Upper lobe of left lung (tissue), 6 donors: ENCODE measurements around the gene IQCN. TPM values are rescaled to one million over a fixed set of nuclear protein-coding genes. Genes with fewer than 3 reads are reported as not detected.
A peak's percentile ranks its signal among the peaks of the same experiment; 100 is the strongest.

ENCODE experiments used
- ATAC-seq, 2 donors: fragments of 200-7000 bp; cut with Tn5 transposase; one replicate each; pipeline ENCODE4 v1.9.1; 2022; ENCODE audit warnings: mild to moderate bottlenecking in 2 of 2, moderate library complexity in 2 of 2; ENCODE audit not compliant: low FRiP score in 2 of 2
- DNase-seq, 2 donors: peaks; one replicate each; pipeline ENCODE4 v3.0.0-alpha.2; 2019 to 2020
- H3K27ac ChIP-seq, 4 donors: fragments of 200-600 bp; sonication (generic); one replicate each; pipeline ENCODE4 v1.5.1; 2016 to 2019
- H3K27me3 ChIP-seq, 4 donors: fragments of 200-600 bp; sonication (generic); one replicate each; pipeline ENCODE4 v1.5.1; 2017 to 2019
- H3K36me3 ChIP-seq, 4 donors: fragments of 200-600 bp; sonication (generic); one replicate each; pipeline ENCODE4 v1.5.1; 2016 to 2019
- H3K4me1 ChIP-seq, 4 donors: fragments of 200-600 bp; sonication (generic); one replicate each; pipeline ENCODE4 v1.5.1; 2018 to 2019
- H3K4me3 ChIP-seq, 4 donors: fragments of 200-600 bp; sonication (generic); one replicate each; pipeline ENCODE4 v1.5.1; 2017 to 2019; ENCODE audit warnings: mild to moderate bottlenecking in 2 of 4, moderate library complexity in 1 of 4
- H3K9me3 ChIP-seq, 4 donors: fragments of 200-600 bp; sonication (generic); one replicate each; pipeline ENCODE4 v1.5.1; 2018 to 2019
- CTCF ChIP-seq, 6 experiments: fragments of 450-650 bp in 4 of 6; fragments of 200-600 bp in 2 of 6; sonication (generic) in 2 of 6; IDR thresholded peaks; one replicate each; pipeline ENCODE4 v1.5.1; 2016 to 2019; ENCODE audit warnings: antibody characterized with exemption in 6 of 6
- EP300 ChIP-seq, 4 donors: sonication (generic); formaldehyde crosslinking; IDR thresholded peaks; one replicate each; pipeline ENCODE4 v1.5.1; 2017; ENCODE audit warnings: antibody characterized with exemption in 4 of 4, control low read depth in 2 of 4
- POLR2A ChIP-seq, 4 donors: fragments of 450-650 bp; IDR thresholded peaks; one replicate each; pipeline ENCODE4 v1.5.1; 2016 to 2017; ENCODE audit warnings: antibody characterized with exemption in 4 of 4, mild to moderate bottlenecking in 2 of 4
- POLR2AphosphoS5 ChIP-seq, 2 donors: sonication (generic); formaldehyde crosslinking; IDR thresholded peaks; one replicate each; pipeline ENCODE4 v1.5.1; 2017; ENCODE audit warnings: antibody characterized with exemption in 2 of 2
- WGBS, 2 donors: methylation state at CpG; one replicate each; pipeline ENCODE4 v1.1.5; 2017 to 2018; 5-methylcytosine and 5-hydroxymethylcytosine counted together
- total RNA-seq, 6 donors: library from RNA; depleted of rRNA in 4 of 6; stranded (reverse); fragments of >200 nt in 4 of 6; gene quantifications; one replicate each; pipeline versions ENCODE4 v1.1.0 to v1.2.1, GENCODE V29; 2016 to 2021
- donor health status: DM: no; HTN: no; CAD: no; lungs with moderate emphysema.
- donor health status: DM: no; HTN: yes; CAD: no; lungs with severe emphysema.

The IQCN gene
- total RNA-seq, 6 donors from 2014 or later = 6.3 to 58.7 (median 11.7) TPM

- Histone ChIP-seq H3K27ac (peak overlapping the region; percentile 100), H3K36me3 (peaks cover 3 to 34% (median 16%) of the 10 kb centered on the region in 4 donors), H3K4me3 (peak overlapping the region; percentile 63 to 99 (median 90)), H3K9me3 (no peaks in the 10 kb centered on the region), H3K27me3 (no peaks in the 10 kb centered on the region), H3K4me1 (peaks cover 39 to 51% (median 46%) of the 10 kb centered on the region in 4 donors)
- DNase-seq (peak; percentile 88 to 96), ATAC-seq (peak; percentile 32 to 64)
- WGBS, 2 donors = 0% methylated on average over 31 of the region's 111 CpGs; no CpG with 5 or more reads in 1 of the 2 donors
- TF ChIP-seq POLR2AphosphoS5 (IDR thresholded peaks at IDR 0.05) (peak; percentile 94 to 97), POLR2A (IDR thresholded peaks at IDR 0.05) (peak; percentile 53 to 99 (median 77)), EP300 (IDR thresholded peaks at IDR 0.05) (peak in 1 of 4 donors; percentile 5), CTCF (IDR thresholded peaks at IDR 0.05) (peak in 3 of 6 experiments; percentile 22 to 27 (median 24))
Observed at GRCh38 chr19:18280247-18281081, 6.2 kb upstream of the IQCN start.

GRCh38 chr19:18279516-18280246 is 5.4 kb upstream of the IQCN start:
- peak; percentile 65 to 91 for ATAC-seq
- peak; percentile 93 to 96 for DNase-seq
- 0 to 1% methylated on average over 50 to 54 of the region's 55 CpGs for WGBS, 2 donors
- H3K27me3 ChIP-seq = no peaks in the 10 kb centered on the region
- peak overlapping the region; percentile 100 for H3K27ac ChIP-seq
- no peaks in the 10 kb centered on the region for H3K9me3 ChIP-seq
- peak in 3 of 4 donors; percentile 55 to 96 (median 95) for TF ChIP-seq POLR2A (IDR thresholded peaks at IDR 0.05)
- TF ChIP-seq CTCF (IDR thresholded peaks at IDR 0.05) = peak; percentile 87 to 98 (median 89)
- TF ChIP-seq POLR2AphosphoS5 (IDR thresholded peaks at IDR 0.05) = peak; percentile 89 to 97
- TF ChIP-seq EP300 (IDR thresholded peaks at IDR 0.05) = peak in 1 of 4 donors; percentile 13
- H3K4me1 ChIP-seq = peaks cover 47 to 59% (median 53%) of the 10 kb centered on the region in 4 donors
- peak overlapping the region; percentile 63 to 99 (median 90) for H3K4me3 ChIP-seq
- H3K36me3 ChIP-seq = peaks cover 3 to 35% (median 16%) of the 10 kb centered on the region in 4 donors

- H3K9me3 ChIP-seq = no peaks in the 10 kb centered on the region
- no peak for ATAC-seq
- H3K4me1 ChIP-seq = peaks cover 51 to 64% (median 58%) of the 10 kb centered on the region in 4 donors
- DNase-seq = no peak
- H3K36me3 ChIP-seq = peaks cover 3 to 35% (median 16%) of the 10 kb centered on the region in 4 donors
- H3K4me3 ChIP-seq = peak overlapping the region; percentile 38 to 99 (median 80)
- 1 to 2% methylated on average over 5 of the region's 5 CpGs for WGBS, 2 donors
- TF ChIP-seq POLR2AphosphoS5 (IDR thresholded peaks at IDR 0.05) = no peak
- H3K27me3 ChIP-seq = no peaks in the 10 kb centered on the region
- peak overlapping the region; percentile 100 for H3K27ac ChIP-seq
Observed at GRCh38 chr19:18279266-18279515, 4.9 kb upstream of the IQCN start.

GRCh38 chr19:18278521-18279265 is 4.4 kb upstream of the IQCN start:
- WGBS, 2 donors = 49 to 61% methylated on average over 7 to 10 of the region's 10 CpGs
- TF ChIP-seq POLR2AphosphoS5 (IDR thresholded peaks at IDR 0.05) = no peak
- no peak for TF ChIP-seq EP300 (IDR thresholded peaks at IDR 0.05)
- TF ChIP-seq POLR2A (IDR thresholded peaks at IDR 0.05) = no peak
- TF ChIP-seq CTCF (IDR thresholded peaks at IDR 0.05) = no peak
- peaks cover 53 to 66% (median 60%) of the 10 kb centered on the region in 4 donors for H3K4me1 ChIP-seq
- ATAC-seq = no peak
- no peak for DNase-seq
- peak overlapping the region; percentile 38 to 99 (median 80) for H3K4me3 ChIP-seq
- H3K27ac ChIP-seq = peak overlapping the region; percentile 100
- H3K27me3 ChIP-seq = no peaks in the 10 kb centered on the region
- H3K9me3 ChIP-seq = no peaks in the 10 kb centered on the region
- peaks cover 3 to 35% (median 16%) of the 10 kb centered on the region in 4 donors for H3K36me3 ChIP-seq
